Caco-2 (cell line): Measurements from ENCODE around the gene VPS45. TPM values are rescaled to one million over a fixed set of nuclear protein-coding genes. Genes with fewer than 3 reads are reported as not detected.
"Not testable (repeated sequence)": the region's sequence is repeated elsewhere in the genome, so short reads cannot be mapped to it uniquely, and the experiment has no call there.

Experiments
- BruUV-seq: library from RNA; stranded (reverse); fragments of 400-500 nt; replicated peaks from 2 replicates; lab custom pipeline; 2021; lab: Mats Ljungman, UMichigan
- CTCF ChIA-PET: fragments of 300-600 bp; sonication (Branson Sonifier 250); formaldehyde crosslinking; loops from one replicate; lab custom pipeline; 2022; ENCODE audit warnings: antibody characterized with exemption; lab: Charles Lee
- POLR2A ChIA-PET: fragments of 300-600 bp; sonication (Branson Sonifier 250); formaldehyde crosslinking; loops from one replicate; lab custom pipeline; 2022; ENCODE audit warnings: antibody characterized with exemption; lab: Charles Lee
- DNase-seq, 2 experiments: peaks; one replicate each; pipeline versions ENCODE4 v3.0.0 to v3.0.0-alpha.2; 2020 to 2022
- H3K27me3 ChIP-seq: replicated peaks from 2 replicates; pipeline ENCODE4 v1.6.0; 2011; ENCODE audit warnings: low read length; ENCODE audit not compliant: control insufficient read depth, insufficient read depth
- H3K36me3 ChIP-seq: 2 replicates; pipeline ENCODE4 v1.5.1; 2011; ENCODE audit warnings: low read length; ENCODE audit not compliant: control insufficient read depth, insufficient read depth
- H3K4me1 ChIP-seq: fragments of 250-450 bp; sonication (Bioruptor Pico); 2 replicates; pipeline ENCODE4 v1.5.1; 2020; ENCODE audit warnings: mild to moderate bottlenecking
- H3K4me3 ChIP-seq: 2 replicates; pipeline ENCODE4 v1.5.1; 2011; ENCODE audit warnings: low read depth, mild to moderate bottlenecking, control low read depth, low read length
- H3K9me3 ChIP-seq: fragments of 250-450 bp; sonication (Bioruptor Pico); 2 replicates; pipeline ENCODE4 v1.5.1; 2020; ENCODE audit warnings: mild to moderate bottlenecking, moderate library complexity
- H3K27ac Mint-ChIP-seq: one replicate; pipeline ENCODE4 v1.8.0; 2022; ENCODE audit warnings: mixed read lengths; ENCODE audit not compliant: unreplicated experiment
- H3K27me3 Mint-ChIP-seq: one replicate; pipeline ENCODE4 v1.8.0; 2022; ENCODE audit warnings: mixed read lengths; ENCODE audit not compliant: insufficient read depth, unreplicated experiment
- H3K36me3 Mint-ChIP-seq: one replicate; pipeline ENCODE4 v1.8.0; 2022; ENCODE audit warnings: mild to moderate bottlenecking, mixed read lengths; ENCODE audit not compliant: insufficient read depth, unreplicated experiment
- H3K4me1 Mint-ChIP-seq: one replicate; pipeline ENCODE4 v1.8.0; 2022; ENCODE audit warnings: low read depth, mixed read lengths; ENCODE audit not compliant: unreplicated experiment
- H3K4me3 Mint-ChIP-seq: one replicate; pipeline ENCODE4 v1.8.0; 2022; ENCODE audit warnings: mild to moderate bottlenecking, moderate library complexity, mixed read lengths; ENCODE audit not compliant: unreplicated experiment
- H3K9me3 Mint-ChIP-seq: one replicate; pipeline ENCODE4 v1.8.0; 2022; ENCODE audit warnings: mixed read lengths; ENCODE audit not compliant: unreplicated experiment
- CTCF ChIP-seq, 2 experiments: fragments of 200-600 bp in 1 of 2; IDR thresholded peaks; 1 replicate in 1 of 2; 2 replicates in 1 of 2; pipeline versions ENCODE4 v1.5.1 to v1.8.0; 2011 to 2022; ENCODE audit warnings: antibody characterized with exemption in 1 of 2, control low read depth in 1 of 2, inconsistent platforms in 1 of 2, low read depth in 1 of 2, low read length in 1 of 2, mild to moderate bottlenecking in 1 of 2, moderate library complexity in 1 of 2; ENCODE audit not compliant: insufficient read depth in 1 of 2, severe bottlenecking in 1 of 2, unreplicated experiment in 1 of 2
- intact Hi-C: fragments of 100-400 bp; cut with micrococcal nuclease; formaldehyde crosslinking; loops from one replicate; pipeline ENCODE4 v1.10.0; 2022; ENCODE audit not compliant: unreplicated experiment
- total RNA-seq: library from RNA; stranded (reverse); gene quantifications from 2 replicates; pipeline ENCODE4 v1.2.3, GENCODE V29; 2022

VPS45 gene
- total RNA-seq, 1 experiment from 2014 or later = 19.8 TPM

DNA sequence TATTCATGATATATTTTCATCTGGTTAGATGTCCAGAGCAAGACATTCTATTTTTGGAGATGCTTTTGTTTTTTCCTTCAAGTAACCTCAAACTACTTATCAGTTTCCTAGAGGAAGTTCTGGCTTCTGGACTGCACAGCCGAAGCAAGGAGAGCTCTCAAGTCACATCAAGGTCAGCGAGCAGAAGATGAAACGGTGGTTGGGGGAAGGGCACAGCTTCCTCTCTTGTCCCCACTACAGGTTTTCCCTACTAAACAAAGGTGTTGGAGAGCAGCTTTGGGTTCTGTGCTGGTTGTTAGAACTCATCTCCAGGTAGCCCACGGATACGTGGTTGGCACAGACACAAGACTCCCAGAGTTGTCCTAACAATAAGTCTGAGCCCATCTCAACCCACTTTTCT, 77.0 kb downstream of the VPS45 start:
- Mint-ChIP-seq H3K27me3 (no peaks in the 10 kb centered on the region), H3K27ac (no peak overlapping the region), H3K4me1 (no peaks in the 10 kb centered on the region), H3K4me3 (no peak overlapping the region), H3K36me3 (no peaks in the 10 kb centered on the region), H3K9me3 (no peaks in the 10 kb centered on the region)
- ChIA-PET POLR2A (no interaction called here), CTCF (no interaction called here)
- no peak for TF ChIP-seq CTCF (IDR thresholded peaks at IDR 0.05; ENCODE audit: insufficient read depth in 1 of 2, low read depth in 1 of 2, low read length in 1 of 2, severe bottlenecking in 1 of 2, unreplicated experiment in 1 of 2)
- H3K27me3 ChIP-seq = no peaks in the 10 kb centered on the region
- intact Hi-C loops = no loop called here
- H3K36me3 ChIP-seq = no peaks in the 10 kb centered on the region
- H3K4me3 ChIP-seq = no peak overlapping the region
- H3K4me1 ChIP-seq = no peaks in the 10 kb centered on the region
- BruUV-seq = no TSS peak
- H3K9me3 ChIP-seq = no peaks in the 10 kb centered on the region
- no peak for DNase-seq

DNA sequence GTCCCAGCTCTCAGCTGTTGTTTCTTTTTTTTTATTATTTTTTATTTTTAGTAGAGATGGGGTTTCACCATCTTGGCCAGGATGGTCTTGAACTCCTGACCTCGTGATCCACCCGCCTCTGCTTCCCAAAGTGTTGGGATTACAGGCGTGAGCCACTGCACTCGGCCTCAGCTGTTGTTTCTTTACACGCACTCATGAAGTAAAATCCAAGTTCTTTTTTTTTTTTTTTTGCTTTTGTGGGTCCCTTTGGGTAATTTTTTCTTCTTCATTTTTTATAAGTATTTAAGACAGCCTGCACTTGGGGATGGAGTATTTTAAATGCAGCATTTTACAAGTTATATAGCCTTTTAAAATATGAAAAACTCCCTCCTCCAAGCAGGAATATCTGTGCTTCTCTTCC, 78.4 kb downstream of the VPS45 start:
- H3K9me3 Mint-ChIP-seq, CTCF ChIA-PET, H3K27me3 ChIP-seq, intact Hi-C loops, POLR2A ChIA-PET, H3K4me1 Mint-ChIP-seq, DNase-seq, H3K36me3 ChIP-seq, H3K27ac Mint-ChIP-seq, H3K4me3 ChIP-seq, H3K27me3 Mint-ChIP-seq, H3K4me1 ChIP-seq, H3K36me3 Mint-ChIP-seq, H3K4me3 Mint-ChIP-seq, BruUV-seq, H3K9me3 ChIP-seq: not testable (repeated sequence)

GRCh38 chr1:150146849-150147542, 79.4 kb downstream of the VPS45 start:
- DNase-seq = no peak
- Histone ChIP-seq H3K36me3 (no peaks in the 10 kb centered on the region), H3K9me3 (no peaks in the 10 kb centered on the region), H3K4me3 (no peak overlapping the region), H3K4me1 (no peaks in the 10 kb centered on the region), H3K27me3 (peaks cover 2% of the 10 kb centered on the region)
- Mint-ChIP-seq H3K36me3 (no peaks in the 10 kb centered on the region), H3K27me3 (peaks cover 2% of the 10 kb centered on the region), H3K9me3 (no peaks in the 10 kb centered on the region), H3K4me1 (no peaks in the 10 kb centered on the region), H3K4me3 (no peak overlapping the region), H3K27ac (no peak overlapping the region)
- intact Hi-C loops = no loop called here
- no peak for TF ChIP-seq CTCF (IDR thresholded peaks at IDR 0.05; ENCODE audit: insufficient read depth in 1 of 2, low read depth in 1 of 2, low read length in 1 of 2, severe bottlenecking in 1 of 2, unreplicated experiment in 1 of 2)
- ChIA-PET POLR2A (no interaction called here), CTCF (no interaction called here)
- no TSS peak for BruUV-seq
